Measurements from ENCODE around the gene PARP12. TPM values are rescaled to one million over a fixed set of nuclear protein-coding genes. Genes with fewer than 3 reads are reported as not detected.
A peak's percentile ranks its signal among the peaks of the same experiment; 100 is the strongest.

PARP12 gene
- total and polyA plus RNA-seq, 2 of the 13 experiments (the other 11 are each of a cell fraction or from before 2014, with no cell fraction given), result 15.5 to 35.2 TPM

DNA sequence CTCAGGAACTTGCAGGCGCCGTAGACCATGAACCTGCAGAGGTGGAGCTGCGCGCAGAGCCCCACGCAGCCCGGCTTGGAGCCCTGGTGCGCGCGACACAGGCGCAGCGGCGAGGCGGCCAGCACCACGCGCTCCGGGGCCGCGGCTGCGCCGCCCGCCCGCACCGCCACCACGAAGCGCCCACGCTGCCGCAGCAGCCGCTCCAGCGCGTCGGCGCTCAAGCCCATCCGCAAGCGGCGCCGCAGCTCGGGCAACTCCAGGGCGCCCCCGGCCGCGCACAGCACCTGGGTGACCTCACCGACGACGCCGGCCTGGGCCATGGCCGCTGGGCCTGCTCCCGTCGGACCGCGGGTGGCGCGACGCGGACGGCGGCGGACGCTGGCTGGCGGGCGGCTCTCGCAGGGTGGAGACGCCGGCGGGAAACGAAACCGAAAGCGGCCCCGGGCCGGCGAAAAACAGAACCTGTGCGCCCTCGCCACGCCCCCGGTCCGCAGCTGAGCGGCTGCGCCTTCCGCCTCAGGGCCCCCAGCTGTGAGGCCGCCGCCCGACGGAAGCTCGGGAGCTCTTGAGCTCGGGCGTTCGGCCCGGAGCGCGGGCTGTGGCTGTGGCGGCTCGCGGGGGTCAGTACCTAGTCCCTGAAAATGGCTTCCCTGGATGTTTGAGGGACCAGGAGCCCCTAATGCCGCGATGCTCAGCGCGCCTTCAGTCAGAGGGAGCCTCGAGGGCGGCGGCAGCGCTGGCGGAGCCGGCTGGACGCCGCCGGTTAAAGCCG is at the start of gene PARP12 (continued):
- no peak for TF ChIP-seq ZNF782 (CRISPR knock-in tag; IDR thresholded peaks at IDR 0.05; ENCODE audit: borderline replicate concordance)
- no peak for TF ChIP-seq ZNF747 (CRISPR knock-in tag; IDR thresholded peaks at IDR 0.05; ENCODE audit: borderline replicate concordance)
- no peak for TF ChIP-seq TBL1XR1 (IDR thresholded peaks at IDR 0.05; ENCODE audit: borderline replicate concordance, low read length, partially characterized antibody)
- TF ChIP-seq ZFP82 (CRISPR knock-in tag; IDR thresholded peaks at IDR 0.05; ENCODE audit: borderline replicate concordance), result 0 out of 2 replicates have a peak, but pooled peaks have one; percentile 39
- TF ChIP-seq EED (CRISPR knock-in tag; IDR thresholded peaks at IDR 0.05), result no peak
- TF ChIP-seq SNAPC5 (CRISPR knock-in tag; IDR thresholded peaks at IDR 0.05; ENCODE audit: borderline replicate concordance), result no peak; the same call in 1 of the 2 replicates
- TF ChIP-seq ZNF768 (CRISPR knock-in tag; IDR thresholded peaks at IDR 0.05), result peak; percentile 20; the same call in 1 of the 2 replicates
- TF ChIP-seq, protein P1, sequence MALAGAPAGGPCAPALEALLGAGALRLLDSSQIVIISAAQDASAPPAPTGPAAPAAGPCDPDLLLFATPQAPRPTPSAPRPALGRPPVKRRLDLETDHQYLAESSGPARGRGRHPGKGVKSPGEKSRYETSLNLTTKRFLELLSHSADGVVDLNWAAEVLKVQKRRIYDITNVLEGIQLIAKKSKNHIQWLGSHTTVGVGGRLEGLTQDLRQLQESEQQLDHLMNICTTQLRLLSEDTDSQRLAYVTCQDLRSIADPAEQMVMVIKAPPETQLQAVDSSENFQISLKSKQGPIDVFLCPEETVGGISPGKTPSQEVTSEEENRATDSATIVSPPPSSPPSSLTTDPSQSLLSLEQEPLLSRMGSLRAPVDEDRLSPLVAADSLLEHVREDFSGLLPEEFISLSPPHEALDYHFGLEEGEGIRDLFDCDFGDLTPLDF (CRISPR knock-in tag; IDR thresholded peaks at IDR 0.05), result no peak
- peak; percentile 98 for TF ChIP-seq ZBTB38 (CRISPR knock-in tag; IDR thresholded peaks at IDR 0.05)
- TF ChIP-seq, protein P2, sequence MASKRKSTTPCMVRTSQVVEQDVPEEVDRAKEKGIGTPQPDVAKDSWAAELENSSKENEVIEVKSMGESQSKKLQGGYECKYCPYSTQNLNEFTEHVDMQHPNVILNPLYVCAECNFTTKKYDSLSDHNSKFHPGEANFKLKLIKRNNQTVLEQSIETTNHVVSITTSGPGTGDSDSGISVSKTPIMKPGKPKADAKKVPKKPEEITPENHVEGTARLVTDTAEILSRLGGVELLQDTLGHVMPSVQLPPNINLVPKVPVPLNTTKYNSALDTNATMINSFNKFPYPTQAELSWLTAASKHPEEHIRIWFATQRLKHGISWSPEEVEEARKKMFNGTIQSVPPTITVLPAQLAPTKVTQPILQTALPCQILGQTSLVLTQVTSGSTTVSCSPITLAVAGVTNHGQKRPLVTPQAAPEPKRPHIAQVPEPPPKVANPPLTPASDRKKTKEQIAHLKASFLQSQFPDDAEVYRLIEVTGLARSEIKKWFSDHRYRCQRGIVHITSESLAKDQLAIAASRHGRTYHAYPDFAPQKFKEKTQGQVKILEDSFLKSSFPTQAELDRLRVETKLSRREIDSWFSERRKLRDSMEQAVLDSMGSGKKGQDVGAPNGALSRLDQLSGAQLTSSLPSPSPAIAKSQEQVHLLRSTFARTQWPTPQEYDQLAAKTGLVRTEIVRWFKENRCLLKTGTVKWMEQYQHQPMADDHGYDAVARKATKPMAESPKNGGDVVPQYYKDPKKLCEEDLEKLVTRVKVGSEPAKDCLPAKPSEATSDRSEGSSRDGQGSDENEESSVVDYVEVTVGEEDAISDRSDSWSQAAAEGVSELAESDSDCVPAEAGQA (IDR thresholded peaks at IDR 0.05; ENCODE audit: low read depth), result no peak
- TF ChIP-seq, protein P2 (CRISPR knock-in tag; IDR thresholded peaks at IDR 0.05; ENCODE audit: borderline replicate concordance), result peak; percentile 87; the same call in 1 of the 2 replicates
- no peak for TF ChIP-seq PLRG1 (conservative IDR thresholded peaks at IDR 0.05)
- peak; percentile 83 for TF ChIP-seq HOXA3 (CRISPR knock-in tag; IDR thresholded peaks at IDR 0.05)
- TF ChIP-seq, protein P3, sequence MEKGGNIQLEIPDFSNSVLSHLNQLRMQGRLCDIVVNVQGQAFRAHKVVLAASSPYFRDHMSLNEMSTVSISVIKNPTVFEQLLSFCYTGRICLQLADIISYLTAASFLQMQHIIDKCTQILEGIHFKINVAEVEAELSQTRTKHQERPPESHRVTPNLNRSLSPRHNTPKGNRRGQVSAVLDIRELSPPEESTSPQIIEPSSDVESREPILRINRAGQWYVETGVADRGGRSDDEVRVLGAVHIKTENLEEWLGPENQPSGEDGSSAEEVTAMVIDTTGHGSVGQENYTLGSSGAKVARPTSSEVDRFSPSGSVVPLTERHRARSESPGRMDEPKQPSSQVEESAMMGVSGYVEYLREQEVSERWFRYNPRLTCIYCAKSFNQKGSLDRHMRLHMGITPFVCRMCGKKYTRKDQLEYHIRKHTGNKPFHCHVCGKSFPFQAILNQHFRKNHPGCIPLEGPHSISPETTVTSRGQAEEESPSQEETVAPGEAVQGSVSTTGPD (CRISPR knock-in tag; IDR thresholded peaks at IDR 0.05), result no peak
- peak; percentile 60; the same call in 1 of the 2 replicates for TF ChIP-seq ZSCAN20 (CRISPR knock-in tag; IDR thresholded peaks at IDR 0.05; ENCODE audit: borderline replicate concordance)
- peak; percentile 77; the same call in 1 of the 2 replicates for TF ChIP-seq ZNF816 (CRISPR knock-in tag; IDR thresholded peaks at IDR 0.05; ENCODE audit: borderline replicate concordance)
- no peak; the same call in 1 of the 2 replicates for TF ChIP-seq MXD1 (CRISPR knock-in tag; IDR thresholded peaks at IDR 0.05)
- TF ChIP-seq RFX3 (CRISPR knock-in tag; IDR thresholded peaks at IDR 0.05), result no peak
- TF ChIP-seq, protein P4, sequence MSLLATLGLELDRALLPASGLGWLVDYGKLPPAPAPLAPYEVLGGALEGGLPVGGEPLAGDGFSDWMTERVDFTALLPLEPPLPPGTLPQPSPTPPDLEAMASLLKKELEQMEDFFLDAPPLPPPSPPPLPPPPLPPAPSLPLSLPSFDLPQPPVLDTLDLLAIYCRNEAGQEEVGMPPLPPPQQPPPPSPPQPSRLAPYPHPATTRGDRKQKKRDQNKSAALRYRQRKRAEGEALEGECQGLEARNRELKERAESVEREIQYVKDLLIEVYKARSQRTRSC (CRISPR knock-in tag; IDR thresholded peaks at IDR 0.05; ENCODE audit: low read depth), result no peak
